HG03565 (cell line): ENCODE data around the gene KCNJ16.

ENCODE experiments used
- ATAC-seq: cut with Tn5 transposase; IDR thresholded peaks from one replicate; pipeline ENCODE4 v1.9.1; 2021; ENCODE audit warnings: mild to moderate bottlenecking, moderate library complexity; ENCODE audit not compliant: unreplicated experiment

The KCNJ16 gene

GRCh38 chr17:70123193-70123592 lies 48.2 kb downstream of the KCNJ16 start:
- ATAC-seq = no peak

DNA sequence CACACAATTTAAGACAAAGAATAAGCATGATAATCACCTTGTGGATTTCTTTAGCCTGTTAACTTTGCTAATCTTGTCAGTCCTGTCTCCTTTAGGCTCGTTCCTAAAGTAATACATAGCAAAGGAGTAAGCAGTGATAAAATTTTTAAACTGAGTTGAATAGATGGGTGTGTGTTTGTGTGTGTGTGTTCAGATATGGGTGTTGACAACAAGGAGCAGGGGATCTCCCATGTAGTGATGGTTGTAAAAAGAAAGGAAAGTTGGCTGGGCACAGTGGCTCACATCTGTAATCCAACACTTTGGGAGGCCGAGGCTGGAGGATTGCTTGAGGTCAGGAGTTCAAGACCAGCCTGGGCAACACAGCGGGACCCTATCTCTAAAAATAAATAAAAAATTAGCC lies 49.7 kb downstream of the KCNJ16 start:
- ATAC-seq = no peak

DNA sequence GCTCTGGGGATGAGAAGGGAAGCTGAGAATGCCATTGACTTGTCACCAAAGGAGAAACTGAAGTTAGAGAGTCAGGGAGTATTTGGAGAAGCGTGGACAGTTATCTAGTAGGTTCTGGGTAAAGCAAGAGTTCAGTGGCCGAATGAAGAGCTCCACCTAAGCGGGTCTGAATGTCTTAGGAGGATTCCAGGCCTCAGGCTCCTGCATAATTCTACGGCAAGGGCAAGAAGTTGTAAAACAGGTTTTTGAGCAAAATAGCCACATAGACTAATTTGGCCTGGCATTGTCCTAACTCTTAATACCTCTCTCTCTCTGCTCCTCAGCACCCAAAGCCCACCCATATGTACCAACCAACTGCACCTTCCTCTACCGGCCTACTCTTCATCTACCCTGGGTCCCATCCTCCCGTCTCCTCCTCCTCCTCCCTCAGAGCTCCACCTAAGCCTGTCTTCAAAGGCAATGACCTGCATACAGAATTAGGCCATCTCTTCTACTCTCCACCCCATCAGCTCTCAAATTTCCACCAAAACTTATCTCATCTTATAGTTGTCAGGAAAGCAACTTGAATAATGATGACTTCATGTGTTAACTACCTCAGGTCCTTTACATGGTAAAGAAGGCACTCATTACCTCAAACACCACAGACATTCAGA lies 52.3 kb downstream of the KCNJ16 start:
- no peak for ATAC-seq

- ATAC-seq = no peak
Measured at GRCh38 chr17:70128727-70129238, 53.8 kb downstream of the KCNJ16 start.

DNA sequence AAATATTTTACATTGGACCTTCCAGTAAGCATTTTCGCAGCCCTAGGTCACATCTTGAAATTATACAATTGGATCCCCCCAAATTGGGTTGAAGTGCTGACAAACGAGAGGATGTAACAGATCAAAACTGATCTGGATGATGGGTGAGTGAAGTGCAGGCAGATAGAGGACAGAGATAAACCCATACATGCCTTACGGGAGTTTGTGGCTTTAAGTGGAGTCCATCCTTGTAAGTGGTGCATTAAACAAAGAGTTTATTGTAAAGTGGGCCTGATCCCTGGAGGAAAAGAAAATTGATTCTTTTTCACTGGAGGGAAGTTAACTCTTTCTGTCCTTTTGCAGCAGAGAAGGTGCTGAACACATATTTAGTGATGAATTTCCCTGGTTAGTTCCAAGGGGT lies 55.3 kb downstream of the KCNJ16 start:
- no peak for ATAC-seq

DNA sequence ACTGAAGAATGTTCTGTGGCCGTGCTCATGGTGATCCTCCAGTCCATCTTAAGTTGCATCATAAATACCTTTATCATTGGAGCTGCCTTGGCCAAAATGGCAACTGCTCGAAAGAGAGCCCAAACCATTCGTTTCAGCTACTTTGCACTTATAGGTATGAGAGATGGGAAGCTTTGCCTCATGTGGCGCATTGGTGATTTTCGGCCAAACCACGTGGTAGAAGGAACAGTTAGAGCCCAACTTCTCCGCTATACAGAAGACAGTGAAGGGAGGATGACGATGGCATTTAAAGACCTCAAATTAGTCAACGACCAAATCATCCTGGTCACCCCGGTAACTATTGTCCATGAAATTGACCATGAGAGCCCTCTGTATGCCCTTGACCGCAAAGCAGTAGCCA lies 57.5 kb downstream of the KCNJ16 start:
- no peak for ATAC-seq

DNA sequence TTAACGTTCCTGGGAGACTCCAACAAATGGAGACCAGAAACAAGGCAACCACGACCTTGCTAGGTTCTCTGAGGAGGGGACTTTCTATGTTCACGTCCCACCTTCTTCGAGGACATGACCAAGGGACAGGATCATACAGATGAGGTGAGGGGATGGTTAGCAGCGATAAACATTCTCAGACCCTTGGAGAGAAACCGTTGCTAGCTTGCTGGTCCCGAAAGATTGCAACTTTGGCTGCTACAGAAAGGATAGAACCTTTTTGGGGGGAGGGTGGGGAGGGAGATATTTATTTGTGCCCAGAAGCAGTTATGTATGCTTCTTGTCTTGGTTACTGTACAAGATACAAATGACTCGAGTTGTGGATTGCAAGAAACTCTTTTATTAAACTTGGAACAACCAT lies 59.0 kb downstream of the KCNJ16 start:
- ATAC-seq = no peak

DNA sequence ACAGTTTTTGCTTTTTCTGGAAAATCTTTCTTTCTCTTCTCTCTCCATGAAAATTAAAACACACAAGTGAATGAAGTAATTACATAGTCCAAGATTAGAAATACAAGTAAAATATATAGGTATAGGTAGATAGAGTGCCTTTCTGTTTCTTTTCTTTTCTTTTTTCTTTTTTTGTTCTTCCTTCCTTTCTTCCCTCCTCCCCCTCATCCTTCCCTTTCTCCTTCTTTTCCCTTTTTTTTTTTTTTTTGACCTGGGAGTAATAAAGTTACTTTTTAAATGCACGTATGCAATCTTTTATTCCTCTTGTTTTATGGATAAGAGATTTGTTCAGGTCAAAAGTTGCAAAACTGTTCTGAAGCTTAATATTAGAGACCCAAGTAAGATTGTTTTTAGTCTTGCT lies 59.8 kb downstream of the KCNJ16 start:
- ATAC-seq = no peak

DNA sequence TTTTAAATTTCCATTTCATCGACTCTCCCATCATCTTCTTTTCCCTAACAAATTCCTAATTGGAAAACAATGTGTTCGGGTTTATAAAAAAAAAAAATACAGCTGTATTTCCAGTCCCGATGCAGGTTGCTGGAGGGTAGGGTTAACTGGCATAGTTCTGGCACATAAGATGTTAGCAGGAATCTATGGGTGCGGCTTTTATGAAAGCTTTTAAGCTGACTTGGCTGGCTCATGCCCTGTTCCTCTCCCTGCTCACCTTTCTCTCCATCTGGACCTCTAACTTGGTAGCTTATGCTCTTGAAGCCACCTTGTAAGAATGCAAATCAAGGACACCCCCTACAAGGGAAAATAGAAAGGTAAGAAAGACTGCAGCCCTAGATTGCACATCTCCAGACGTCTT lies 61.1 kb downstream of the KCNJ16 start:
- no peak for ATAC-seq

GRCh38 chr17:70137451-70138230 lies 62.6 kb downstream of the KCNJ16 start:
- ATAC-seq = peak; percentile 99

DNA sequence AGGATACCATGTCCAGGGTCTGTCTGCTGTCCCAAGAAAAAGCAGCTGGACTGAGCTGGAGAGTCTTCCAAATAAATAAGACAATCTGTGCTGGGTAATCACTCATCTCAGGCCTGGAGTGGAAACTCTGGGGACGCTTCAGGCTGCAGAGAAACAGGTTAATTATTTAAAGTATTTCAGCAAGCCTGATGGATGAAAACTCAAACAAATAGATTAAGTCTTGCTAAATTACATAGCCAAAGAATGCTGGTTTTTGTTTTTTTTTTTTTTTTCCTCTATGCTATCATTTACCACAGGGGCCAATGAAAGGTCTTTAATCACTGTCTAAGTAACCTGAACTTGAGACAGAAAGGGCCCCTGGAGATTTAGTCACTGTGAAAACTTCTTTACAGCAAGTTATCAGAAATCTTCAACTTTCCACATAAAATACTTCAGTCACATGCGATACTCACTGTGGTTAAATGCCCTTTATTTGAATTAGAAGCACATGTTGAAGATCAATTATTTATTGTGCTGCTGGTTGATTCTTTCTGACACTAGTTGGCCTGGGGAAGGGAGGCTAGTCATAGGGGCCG lies 63.4 kb downstream of the KCNJ16 start:
- ATAC-seq = no peak

- no peak for ATAC-seq
Measured at GRCh38 chr17:70139449-70139993, 64.5 kb downstream of the KCNJ16 start.

GRCh38 chr17:70144260-70144846 lies 69.3 kb downstream of the KCNJ16 start:
- no peak for ATAC-seq

DNA sequence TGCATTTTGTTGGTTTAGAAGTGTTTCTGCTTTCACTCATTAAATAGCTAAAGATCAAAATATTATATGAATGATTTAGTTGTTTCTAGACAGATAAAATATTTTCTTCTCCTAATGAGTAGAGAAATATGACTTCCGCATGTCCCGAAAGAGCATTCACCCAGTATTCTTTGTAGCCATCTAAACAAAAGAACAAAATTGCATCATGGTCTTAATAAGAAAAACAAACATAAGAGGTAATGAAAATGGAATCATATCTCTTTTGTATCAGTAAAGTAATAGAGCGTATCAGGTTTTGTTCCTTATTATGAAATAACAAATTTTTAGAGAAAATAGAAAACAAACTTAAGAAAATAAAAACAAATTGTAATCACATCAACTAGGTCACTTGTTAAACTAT lies 78.2 kb downstream of the KCNJ16 start:
- ATAC-seq = no peak

GRCh38 chr17:70157151-70157550 lies 82.1 kb downstream of the KCNJ16 start:
- no peak for ATAC-seq

DNA sequence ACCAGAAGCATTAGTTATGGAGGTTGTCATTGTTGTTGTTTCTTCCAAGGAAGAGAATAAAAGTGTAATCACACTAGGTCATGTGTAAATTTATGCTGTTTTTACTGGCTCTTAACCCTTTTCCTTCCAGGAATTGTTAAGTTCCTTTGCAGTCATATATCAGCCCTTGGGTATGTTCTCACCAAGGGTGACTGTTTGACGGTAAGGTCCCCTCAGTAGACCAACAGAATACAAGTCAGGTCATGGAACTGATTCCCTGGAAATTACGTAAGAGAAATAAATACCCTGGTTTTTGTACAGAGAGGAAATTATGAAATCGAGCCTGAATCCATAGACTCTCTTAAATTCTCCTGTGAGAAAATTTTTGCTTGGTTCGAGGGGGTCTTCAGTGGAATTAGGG lies 83.2 kb downstream of the KCNJ16 start:
- ATAC-seq = no peak

- no peak for ATAC-seq
Measured at GRCh38 chr17:70158591-70158990, 83.6 kb downstream of the KCNJ16 start.

GRCh38 chr17:70159980-70160379 lies 85.0 kb downstream of the KCNJ16 start:
- no peak for ATAC-seq

DNA sequence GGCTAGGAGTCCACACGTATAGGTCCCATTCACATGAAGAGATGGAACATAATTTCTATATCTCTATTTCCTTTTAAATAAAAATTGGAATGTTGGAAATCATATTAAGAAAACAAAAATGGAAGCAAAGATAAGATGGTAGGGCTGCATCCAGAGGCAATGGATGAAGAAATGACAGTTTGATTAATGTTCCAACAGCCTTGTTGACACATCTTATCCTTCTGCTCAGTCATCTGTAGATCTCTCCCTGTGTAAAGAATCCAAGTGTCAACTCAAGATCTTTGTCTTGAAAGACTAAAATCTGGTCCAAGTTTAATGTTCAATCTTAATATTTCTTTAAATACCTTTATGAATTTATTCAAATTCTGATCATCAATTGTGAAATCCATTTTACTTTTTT lies 86.5 kb downstream of the KCNJ16 start:
- no peak for ATAC-seq

- ATAC-seq = no peak
Measured at GRCh38 chr17:70165383-70165782, 90.4 kb downstream of the KCNJ16 start.

GRCh38 chr17:70166615-70167014 lies 91.6 kb downstream of the KCNJ16 start:
- ATAC-seq = no peak
